HEK293 (cell line): ENCODE results near the gene MYH3.

ENCODE experiments used
- HOXA7 ChIP-seq: sonication (generic); formaldehyde crosslinking; IDR thresholded peaks from 2 replicates; pipeline ENCODE4 v1.8.1; 2022; ENCODE audit warnings: missing genetic modification reagents, borderline replicate concordance
- SETDB1 ChIP-seq: IDR thresholded peaks from one replicate; pipeline ENCODE4 v1.6.1; 2017; ENCODE audit warnings: mild to moderate bottlenecking, low read length, moderate library complexity, mixed read lengths; ENCODE audit not compliant: insufficient read length
- ZFP3 ChIP-seq: fragments of 450-650 bp; formaldehyde crosslinking; IDR thresholded peaks from 2 replicates; pipeline ENCODE4 v1.5.1; 2016; ENCODE audit warnings: low read depth, missing biosample characterization, missing genetic modification characterization
- ZNF223 ChIP-seq: fragments of 450-650 bp; formaldehyde crosslinking; IDR thresholded peaks from 2 replicates; pipeline ENCODE4 v1.5.1; 2016; ENCODE audit warnings: missing biosample characterization, missing genetic modification characterization
- ZNF24 ChIP-seq: fragments of 450-650 bp; formaldehyde crosslinking; IDR thresholded peaks from 2 replicates; pipeline ENCODE4 v1.5.1; 2016; ENCODE audit warnings: missing biosample characterization, missing genetic modification characterization
- ZNF76 ChIP-seq: fragments of 450-650 bp; formaldehyde crosslinking; IDR thresholded peaks from 2 replicates; pipeline ENCODE4; 2016; ENCODE audit warnings: low read depth, missing biosample characterization, missing genetic modification characterization, borderline replicate concordance
- ZNF843 ChIP-seq: fragments of 450-650 bp; formaldehyde crosslinking; IDR thresholded peaks from 2 replicates; pipeline ENCODE4 v1.5.1; 2016; ENCODE audit warnings: missing biosample characterization, missing genetic modification characterization
- TF ChIP-seq, protein P1 (sequence below): fragments of 450-650 bp; formaldehyde crosslinking; IDR thresholded peaks from 2 replicates; pipeline ENCODE4 v1.5.1; 2016; ENCODE audit warnings: missing biosample characterization, missing genetic modification characterization

DNA sequence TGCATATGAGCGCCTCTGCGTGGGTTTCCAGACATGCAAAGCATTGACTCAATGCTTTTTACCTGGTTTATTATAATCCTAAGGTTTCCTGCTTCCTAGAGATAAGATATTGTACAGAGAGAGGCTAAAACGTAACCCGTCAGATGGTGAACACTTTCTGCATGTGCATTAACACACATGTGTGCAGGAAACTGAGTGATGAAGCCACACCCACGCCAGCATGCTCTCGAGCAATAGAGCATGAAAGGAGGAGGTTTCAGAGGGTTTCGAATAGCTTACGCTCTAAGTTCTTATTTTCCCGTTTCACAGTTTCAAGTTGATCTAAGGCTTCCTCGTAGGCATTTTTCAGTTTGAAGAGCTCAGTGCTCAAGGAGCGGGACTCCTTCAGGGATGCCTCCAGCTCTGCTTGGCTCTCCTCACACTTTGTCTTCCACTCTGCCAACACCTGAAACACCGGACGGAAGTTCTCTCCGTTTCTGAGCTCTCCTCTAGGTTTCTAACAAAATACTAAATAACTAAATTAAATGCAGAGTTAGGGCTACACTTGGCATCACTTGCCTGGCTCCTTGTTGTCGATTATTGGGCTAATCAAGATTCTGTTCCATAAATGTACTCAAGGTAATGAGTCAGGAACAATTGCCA, 23.2 kb downstream of the MYH3 start:
- TF ChIP-seq ZNF24 (tag by site-specific recombination) (no peak), HOXA7 (no peak), ZNF843 (no peak), ZNF76 (tag by site-specific recombination) (no peak), ZNF223 (no peak), ZFP3 (tag by site-specific recombination) (no peak), SETDB1 (no peak)
- TF ChIP-seq, protein P1, sequence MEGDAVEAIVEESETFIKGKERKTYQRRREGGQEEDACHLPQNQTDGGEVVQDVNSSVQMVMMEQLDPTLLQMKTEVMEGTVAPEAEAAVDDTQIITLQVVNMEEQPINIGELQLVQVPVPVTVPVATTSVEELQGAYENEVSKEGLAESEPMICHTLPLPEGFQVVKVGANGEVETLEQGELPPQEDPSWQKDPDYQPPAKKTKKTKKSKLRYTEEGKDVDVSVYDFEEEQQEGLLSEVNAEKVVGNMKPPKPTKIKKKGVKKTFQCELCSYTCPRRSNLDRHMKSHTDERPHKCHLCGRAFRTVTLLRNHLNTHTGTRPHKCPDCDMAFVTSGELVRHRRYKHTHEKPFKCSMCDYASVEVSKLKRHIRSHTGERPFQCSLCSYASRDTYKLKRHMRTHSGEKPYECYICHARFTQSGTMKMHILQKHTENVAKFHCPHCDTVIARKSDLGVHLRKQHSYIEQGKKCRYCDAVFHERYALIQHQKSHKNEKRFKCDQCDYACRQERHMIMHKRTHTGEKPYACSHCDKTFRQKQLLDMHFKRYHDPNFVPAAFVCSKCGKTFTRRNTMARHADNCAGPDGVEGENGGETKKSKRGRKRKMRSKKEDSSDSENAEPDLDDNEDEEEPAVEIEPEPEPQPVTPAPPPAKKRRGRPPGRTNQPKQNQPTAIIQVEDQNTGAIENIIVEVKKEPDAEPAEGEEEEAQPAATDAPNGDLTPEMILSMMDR (tag by site-specific recombination) = no peak
